HG02588 (cell line): Measurements from ENCODE around the gene GPHA2.

Experiments
- ATAC-seq: cut with Tn5 transposase; IDR thresholded peaks from one replicate; pipeline ENCODE4 v1.9.1; 2021; ENCODE audit warnings: mild to moderate bottlenecking, moderate library complexity; ENCODE audit not compliant: unreplicated experiment

Gene GPHA2

DNA sequence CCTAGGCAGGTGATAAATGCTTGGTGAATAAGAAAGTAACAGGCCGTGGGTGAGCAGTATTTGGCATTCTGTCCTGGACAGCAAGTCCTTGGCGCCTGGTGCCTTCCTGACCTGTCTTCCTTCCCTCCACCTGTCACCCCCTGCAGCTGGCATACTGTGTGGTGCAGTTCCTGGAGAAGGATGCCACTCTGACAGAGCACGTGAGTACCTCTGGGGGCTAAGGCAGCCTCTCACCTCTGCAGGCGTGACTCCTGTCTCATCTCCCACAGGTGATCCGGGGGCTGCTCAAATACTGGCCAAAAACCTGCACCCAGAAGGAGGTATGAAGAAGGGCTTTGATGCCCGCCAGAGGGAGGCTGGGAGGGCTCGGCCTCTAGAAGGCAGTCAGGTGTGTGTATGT, 4.4 kb downstream of the GPHA2 start:
- ATAC-seq = no peak

DNA sequence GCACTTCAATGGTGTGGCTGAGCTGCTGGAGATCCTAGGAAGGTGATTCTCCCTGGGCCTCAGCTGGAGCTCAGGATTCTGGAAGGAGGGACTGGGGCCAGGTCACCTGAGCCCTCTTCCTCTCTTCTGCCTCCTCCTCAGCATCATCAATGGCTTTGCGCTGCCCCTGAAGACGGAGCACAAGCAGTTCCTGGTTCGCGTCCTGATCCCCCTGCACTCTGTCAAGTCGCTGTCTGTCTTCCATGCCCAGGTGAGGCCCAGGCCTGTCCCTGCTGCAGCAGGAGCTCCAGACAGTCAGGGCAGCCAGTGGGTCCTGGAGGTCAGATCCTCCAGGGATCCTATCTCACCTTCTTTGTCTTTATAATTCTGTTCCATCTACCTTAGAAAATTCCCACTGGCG, 5.4 kb downstream of the GPHA2 start:
- ATAC-seq = no peak

DNA sequence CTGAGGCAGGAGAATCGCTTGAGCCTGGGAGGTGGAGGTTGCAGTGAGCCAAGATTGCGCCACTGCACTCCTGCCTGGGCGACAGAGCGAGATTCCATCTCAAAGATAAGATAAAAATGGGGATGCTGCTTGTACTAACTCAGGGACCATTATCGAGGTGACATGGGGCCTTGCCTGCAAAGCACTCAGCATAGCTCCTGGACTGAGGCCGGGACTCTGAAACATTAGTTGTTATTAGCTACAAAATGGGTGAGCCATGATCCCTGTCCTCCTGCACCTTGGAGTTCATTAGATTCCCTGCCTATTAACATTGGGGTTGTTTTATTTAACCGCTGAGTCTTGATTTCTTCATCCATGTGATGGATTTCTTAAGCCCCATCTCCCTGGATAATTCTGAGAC, 6.1 kb downstream of the GPHA2 start:
- no peak for ATAC-seq

DNA sequence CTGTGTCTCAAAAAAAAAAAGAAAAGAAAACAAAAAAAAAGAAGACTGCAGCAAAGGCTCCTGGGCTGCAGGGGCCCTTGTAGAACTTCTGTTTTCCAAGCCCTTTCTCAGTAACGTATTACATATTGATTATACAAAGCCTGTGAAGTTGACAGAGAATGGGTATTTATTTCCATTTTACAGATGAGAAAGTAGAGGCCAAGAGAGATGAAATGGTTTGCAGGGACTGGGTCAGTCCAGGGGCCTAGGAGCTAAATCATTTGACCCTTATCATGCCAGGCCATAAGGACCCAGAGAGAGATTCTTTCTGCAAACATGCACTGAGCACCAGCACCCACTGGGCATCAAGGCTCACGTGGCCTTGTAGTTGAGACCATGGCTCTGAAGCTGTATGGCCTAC, 6.7 kb downstream of the GPHA2 start:
- no peak for ATAC-seq

DNA sequence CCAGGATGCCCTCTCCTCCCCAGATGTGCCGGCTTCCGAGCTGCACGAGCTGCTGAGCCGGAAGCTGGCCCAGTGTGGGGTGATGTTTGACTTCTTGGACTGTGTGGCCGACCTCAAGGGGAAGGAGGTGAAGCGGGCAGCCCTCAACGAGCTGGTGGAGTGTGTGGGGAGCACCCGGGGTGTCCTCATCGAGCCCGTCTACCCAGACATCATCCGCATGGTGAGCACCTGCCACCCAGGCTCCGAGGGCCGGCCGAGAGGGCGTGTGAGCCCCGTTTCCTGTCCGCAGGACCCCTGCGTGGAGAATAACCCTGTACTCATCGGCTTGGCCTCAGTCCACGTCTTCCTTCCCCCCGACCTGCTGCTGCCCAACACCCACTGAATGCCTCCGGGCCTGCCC, 9.0 kb downstream of the GPHA2 start:
- no peak for ATAC-seq

DNA sequence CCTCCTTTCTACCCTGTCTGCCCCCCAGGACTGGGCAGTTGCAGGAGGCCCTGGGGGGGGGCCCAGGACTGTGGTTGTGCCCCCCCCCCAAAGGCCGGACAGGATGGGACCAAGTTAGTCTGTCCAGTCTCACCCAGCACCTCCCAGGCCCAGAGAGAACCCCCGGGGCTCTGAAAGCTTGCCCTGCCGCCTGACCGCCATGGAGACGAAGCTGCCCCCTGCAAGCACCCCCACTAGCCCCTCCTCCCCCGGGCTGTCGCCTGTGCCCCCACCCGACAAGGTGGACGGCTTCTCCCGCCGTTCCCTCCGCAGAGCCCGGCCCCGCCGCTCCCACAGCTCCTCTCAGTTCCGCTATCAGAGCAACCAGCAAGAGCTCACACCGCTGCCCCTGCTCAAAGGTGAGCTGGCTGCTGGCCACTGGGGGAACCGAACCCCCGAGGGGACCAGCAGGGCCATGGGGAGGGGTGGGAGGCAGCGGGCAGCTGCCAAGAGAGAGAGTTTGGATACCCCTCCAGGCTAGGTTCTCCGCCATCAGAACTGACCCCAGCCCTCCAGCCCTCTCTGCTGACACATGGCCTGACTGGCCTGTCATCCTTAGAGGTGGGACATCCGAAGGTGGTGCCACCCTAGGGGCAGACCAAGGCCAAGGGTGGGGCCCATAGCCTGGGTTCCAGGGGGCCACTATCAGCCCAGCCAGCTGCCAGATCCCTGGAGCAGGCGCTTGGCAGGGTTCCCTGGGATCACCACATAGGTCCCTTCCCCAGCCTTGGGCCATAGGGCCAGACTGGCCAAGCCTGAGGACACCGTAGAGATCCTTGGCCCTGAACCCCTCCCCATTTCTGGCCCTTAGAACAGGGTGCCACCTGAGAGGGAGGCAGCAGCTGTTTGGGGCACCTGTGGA, 9.9 kb downstream of the GPHA2 start:
- no peak for ATAC-seq

DNA sequence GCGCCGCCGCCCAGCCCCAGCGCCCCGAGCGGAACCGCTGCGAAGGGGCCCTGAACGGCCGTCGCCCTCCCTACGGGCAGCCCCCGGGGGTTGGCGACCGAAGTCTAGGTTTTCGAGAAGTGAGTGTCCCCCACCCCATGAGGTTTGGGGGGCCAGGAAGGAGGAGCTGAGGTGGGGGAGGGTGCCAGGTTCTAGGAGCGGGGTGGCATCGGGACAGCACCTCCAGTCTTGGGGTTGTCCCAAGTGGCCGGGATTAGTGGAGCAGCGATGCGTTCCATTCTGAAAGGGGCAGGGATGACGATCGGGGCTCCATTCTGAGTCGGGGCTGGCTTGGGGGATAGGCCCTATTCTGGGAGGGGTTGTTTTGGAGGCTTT, 10.8 kb downstream of the GPHA2 start:
- ATAC-seq = no peak

DNA sequence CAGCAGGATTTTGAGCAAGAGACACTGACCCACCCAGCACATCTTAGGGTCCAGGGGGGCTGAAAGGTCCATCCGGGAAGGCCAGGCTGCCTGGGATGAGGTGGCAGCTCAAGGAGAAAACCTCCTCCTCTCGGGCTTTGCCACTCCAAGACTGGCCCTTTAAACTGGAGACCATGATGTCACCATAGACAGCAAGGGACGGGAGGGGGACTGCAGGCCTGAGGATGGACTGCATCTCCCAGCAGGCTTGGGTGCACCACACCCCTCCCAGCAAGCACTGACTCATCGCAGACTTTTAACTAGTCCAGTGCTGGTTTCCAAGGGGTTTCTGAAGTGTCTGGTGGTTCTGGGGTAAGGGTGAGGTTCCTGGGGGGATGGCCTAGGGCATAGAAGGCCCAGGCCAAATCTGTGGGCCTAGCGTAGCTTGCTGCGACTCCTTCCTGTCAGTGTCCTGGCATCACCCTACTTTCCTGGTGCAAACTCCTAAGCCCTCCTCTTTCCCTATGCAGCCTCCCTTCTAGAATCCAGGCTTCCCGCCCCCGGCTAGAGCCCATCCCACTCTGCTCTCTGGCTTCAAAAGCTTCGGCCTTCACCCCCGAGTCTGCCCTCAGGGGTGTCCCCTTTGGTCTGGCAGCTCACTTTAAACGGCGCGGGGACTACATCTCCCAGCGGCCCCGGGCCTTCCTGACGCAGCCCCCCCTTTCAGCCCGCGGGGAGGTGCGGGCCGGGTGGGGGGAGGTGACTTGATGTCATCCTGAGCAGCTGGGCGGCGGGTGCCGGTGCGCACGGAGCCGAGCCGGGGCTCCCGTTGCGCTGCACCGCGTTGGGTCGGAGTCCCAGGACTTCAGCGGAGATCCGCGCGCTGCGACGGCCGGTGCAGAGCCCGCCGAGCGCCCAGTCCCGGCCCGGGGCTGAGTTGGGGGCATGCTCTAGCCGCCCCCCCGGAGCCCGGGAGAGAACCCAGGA, 11.5 kb downstream of the GPHA2 start, which contains the start of gene PPP2R5B:
Gene PPP2R5B (plus strand): TSS at position 746 of the 966 bp plus-strand sequence. CDS start 1,046 bp downstream, outside the sequence.
- ATAC-seq = peak; percentile 80

DNA sequence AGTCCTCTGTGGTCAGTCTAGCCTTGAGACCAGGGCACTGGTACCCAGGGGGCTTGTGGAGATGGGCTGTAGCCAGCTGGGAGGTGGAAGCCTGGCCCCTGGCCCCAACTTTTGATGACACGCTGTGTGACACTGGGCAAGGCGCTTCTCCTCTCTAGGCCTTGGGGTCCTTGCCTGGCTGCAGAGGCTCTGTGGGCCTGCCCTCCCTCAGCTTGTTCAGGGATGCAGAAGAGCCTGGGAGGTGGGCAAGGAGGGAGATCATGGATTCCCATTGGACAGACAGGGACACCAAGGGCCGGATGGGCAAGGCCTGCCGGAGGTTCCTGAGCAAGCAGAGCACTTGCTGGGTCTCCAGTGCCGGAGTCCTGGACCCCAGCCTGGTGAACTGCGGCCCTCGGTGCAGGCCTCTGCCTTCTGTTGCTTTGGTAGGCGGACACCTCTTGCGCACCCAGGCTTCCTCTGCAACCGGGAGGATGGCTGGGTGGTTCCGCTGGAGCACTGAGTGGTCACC, 12.5 kb downstream of the GPHA2 start:
- no peak for ATAC-seq

DNA sequence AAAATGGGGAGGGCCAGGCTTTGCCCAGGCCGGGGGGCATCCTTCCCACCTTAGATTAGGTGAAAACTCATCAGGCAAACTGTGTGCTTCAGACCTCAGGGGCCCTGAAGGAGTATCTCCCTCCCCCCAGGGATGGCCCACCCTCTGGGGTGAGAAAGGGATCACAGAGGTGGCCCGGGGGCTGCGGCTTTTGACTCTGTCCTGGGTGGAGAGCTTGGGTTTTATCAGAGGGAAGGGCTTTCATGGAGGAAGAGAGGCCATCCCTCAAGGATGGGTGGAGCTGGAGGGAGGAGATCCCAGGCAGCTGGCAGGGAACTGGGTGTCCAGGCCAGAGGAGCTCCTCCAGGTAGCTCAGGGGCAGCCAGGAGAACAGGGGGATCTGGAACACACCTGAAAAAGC, 14.3 kb downstream of the GPHA2 start:
- no peak for ATAC-seq

DNA sequence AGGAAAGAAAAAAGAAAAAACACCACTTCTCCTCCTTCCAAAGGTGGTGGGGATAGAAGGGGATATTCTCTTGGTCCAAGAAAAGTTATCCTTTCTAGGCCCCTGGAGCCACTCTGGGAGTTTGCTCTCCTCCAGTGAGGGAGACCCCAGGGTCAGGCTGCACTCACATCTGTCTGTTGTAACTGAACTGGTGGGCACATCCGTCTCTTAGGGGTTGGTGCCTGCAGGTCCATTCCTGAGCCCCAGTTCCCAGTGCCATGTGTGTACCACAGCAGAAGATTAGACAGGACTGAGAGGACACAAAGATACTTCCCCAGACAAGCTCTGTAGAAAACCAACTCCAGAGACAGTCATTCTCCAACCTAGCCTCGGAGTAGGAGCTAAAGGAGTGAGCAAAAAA, 15.6 kb downstream of the GPHA2 start:
- no peak for ATAC-seq

DNA sequence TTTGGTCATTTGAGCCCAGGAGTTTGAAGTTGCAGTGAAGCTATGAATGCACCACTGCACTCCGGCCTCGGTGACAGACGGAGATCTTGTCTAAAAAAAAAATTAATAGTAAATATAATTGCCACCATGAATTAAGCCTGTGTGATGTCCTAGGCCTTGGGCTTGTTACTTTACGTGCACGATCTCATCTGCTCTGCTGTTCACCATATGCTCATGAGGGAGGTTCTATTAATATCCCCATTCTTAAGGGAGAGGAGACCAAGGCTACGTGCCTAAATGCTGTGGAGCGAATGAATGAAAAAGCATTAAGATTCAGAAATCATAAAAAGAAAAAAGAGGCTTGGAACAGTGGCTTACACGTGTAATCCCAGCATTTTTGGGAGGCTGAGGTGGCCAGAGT, 16.1 kb downstream of the GPHA2 start:
- ATAC-seq = no peak

DNA sequence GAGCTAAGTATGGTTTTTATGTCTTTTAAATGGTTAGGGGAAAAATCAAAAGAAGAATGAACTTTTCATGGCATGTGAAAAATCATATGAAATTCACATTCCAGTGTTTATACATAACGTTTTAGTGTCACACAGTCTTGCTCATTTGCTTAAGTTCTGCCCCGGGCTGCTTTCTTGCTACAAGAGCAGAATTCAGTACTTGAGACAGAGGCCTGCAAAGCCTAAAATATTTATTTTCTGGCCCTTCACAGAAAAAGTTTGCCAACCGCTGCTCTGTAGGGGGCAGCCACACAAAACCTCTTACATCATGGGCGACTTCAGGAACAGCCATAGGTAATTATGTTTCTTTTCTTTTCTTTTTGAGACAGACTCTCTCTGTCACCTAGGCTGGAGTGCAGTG, 17.7 kb downstream of the GPHA2 start:
- ATAC-seq = no peak

DNA sequence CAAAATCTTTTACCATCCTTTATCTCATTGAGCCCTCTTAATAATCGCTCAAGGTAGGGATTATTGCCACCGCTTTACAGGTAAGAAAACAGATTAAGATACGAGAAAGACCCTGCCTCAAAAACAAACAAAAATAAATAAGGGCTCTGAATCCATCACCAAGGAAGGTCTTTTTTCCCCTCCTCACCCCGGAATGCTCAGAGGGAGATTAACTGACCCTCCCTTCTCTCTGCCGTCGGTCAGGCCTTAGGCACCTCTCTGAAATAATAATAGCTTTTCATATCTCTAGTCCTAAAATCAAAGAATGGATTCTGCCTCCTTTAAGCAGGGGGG, 18.1 kb downstream of the GPHA2 start:
- ATAC-seq = no peak

DNA sequence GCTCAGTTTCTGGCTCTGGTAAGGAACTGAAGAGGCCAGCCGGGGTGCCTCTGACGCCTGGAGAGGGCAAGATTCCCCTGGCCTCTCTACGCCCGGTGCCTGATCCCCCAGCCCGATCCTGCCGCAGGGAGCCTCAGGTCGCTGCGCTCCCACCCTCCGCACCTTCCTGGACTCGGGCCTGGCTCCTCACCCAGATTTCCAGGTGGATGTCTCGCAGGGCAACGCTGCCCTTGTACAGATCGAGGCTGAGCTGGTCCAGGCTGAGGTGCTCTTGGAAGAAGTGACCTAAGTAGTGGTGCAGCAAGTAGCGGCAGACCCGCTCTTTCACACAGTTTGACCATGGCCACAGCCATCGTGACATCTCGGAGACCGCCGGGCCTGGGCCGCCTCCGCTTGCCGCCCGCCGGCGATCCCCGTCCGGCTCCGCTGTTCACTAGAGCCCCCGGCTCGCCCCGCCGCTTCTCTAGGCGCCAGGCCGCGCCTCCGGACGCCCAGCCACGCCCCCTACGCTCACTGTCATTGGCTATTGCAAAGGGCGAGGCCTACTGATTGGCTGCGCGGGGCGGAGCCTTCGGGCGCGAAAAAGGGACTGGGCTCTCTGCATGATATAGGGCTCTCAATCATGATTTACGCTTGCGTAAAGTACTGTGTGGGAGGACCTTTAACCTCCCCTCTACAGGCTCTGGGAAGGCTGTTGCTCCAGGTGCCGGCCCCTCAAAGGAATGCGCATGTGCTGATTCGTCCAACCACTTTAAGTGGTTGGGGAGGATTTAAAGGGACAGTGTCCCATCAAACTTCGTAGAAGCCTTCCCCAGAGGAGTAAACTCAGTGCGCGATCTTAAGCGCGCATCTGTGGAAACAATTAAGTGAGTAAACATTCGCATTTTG, 18.7 kb downstream of the GPHA2 start, which contains the start of gene ATG2A:
Gene ATG2A (minus strand): TSS at position 435 of the 888 bp plus-strand sequence. CDS start 74 bp downstream, at position 361.
- peak; percentile 94 for ATAC-seq

DNA sequence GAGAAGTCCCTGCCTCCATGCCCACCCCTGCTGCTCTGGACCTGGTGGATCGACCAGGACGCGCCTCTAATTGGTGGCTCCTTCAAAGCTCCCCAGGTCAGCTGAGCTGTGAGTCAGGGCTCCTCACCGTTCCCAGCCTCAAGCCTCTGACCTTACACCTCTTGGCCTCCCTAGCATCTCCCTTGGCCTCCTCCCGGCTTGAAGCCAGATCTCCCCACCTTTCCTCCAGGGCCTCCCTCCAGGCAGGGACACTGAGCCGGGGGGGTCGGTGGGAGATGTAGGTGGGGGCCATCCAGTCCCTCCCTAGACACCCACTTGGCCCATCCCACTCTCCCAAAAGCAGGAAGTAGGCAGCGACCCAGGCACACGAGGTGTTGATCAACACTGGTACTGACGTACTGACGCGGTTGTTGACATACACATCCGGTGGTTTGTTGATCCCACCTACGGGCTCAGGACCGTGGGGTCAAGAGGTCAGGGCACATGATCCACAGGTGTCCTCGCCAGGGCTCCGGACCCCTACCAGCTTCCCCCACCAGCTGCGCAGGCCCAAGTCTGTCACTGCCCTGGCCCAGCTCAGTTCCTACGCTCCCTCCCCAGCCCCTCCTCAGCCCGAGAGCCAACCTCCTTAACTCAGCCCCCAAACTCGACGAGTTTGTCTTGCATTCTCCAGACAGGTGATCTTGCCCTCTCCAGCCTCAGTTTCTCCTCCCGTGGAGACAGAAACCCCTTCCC, 19.5 kb downstream of the GPHA2 start:
- no peak for ATAC-seq

DNA sequence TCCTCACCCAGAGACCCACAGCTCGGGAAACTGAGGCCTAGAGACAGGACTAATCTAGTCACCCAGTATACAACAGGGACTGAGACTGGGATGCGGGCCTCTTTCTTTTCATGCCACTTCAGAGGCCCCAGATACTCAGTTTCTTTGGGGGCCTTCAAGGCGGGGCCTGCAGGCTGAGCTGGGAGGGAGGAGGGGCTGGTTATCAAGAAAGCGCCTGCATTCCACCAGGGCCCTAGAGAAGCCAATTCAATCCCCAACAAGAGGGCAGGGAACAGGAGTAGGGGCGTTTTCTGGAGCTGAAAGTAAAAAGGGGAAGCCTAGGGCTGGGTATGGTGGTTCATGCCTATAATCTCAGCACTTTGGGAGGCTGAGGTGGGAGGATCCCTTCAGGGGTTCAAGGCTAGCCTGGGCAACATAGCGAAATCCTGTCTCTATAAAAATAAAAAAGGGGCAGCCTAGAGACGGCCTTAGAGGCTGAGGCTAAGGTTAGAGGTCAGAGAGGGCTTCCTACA, 20.3 kb downstream of the GPHA2 start:
- ATAC-seq = no peak

DNA sequence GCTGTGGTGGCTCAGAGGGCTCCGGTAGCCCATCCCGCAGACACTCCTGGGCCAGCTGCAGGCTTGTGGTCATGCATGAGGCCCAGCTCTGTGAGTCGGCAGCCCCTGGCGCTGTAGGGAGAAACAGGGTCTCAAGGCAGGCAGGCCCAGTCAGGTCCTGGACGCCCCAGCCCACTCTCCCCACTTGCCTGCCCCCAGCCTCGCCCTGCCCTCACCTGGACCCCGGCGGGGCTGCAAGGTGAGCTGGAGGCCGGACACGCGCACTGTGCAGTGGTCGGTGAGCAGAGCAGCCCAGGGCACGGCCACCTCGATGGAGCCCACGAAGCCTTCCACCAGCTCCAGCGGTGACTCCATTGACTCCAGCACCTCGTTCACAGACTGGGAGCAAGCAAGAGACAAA, 21.6 kb downstream of the GPHA2 start:
- ATAC-seq = no peak

DNA sequence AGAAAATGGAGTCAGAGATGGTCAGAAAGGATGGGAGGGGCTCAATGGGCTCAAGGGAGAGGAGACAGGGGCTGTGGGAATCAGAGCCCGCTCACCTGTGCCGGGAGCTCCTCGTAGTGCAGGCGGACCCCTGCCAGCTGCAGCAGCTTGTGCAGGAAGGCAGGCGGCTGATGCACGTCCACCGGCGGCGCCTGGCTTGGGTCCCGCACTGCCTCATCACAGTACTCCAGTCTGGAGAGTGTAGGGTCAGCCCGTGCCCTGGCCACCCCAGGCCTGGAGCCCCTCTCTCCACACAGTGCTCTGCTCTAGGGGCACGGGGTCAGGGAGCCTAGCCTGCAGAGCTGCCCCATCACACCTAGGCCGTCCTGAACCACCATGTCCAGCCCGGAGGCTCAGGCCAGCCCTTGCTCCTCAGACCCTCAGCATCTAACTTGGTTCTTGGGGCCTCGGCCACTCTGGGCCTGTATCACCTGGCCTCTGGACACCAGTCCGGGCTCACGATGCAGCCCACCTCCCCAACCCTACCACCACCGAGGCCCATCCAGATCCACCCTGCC, 22.4 kb downstream of the GPHA2 start:
- ATAC-seq = no peak
